ENCODE measurements around the gene USP13.
A peak's percentile ranks its signal among the peaks of the same experiment; 100 is the strongest.
"Not testable (repeated sequence)": the region's sequence is repeated elsewhere in the genome, so short reads cannot be mapped to it uniquely, and the experiment has no call there.

Gene USP13

DNA sequence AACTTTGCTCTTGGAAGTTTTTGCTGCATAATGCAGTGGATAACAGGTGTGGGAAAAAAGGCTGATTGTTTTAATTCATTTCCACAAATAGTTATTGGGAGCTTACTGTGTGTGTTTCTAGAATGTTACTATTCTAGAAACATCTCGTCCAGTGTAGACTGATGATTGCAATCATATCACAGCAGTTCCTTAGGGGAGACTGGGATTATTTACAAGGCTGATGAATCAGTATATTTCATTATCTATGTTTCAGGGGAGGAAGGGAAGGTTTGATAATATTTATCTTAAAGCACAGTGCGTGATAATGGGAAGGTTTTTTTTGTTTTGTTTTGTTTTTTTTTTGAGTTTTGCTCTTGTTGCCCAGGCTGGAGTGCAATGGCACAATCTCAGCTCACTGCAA, 2.4 kb downstream of the USP13 start:
- DNase-seq (ENCODE audit: low spot score): no peak

DNA sequence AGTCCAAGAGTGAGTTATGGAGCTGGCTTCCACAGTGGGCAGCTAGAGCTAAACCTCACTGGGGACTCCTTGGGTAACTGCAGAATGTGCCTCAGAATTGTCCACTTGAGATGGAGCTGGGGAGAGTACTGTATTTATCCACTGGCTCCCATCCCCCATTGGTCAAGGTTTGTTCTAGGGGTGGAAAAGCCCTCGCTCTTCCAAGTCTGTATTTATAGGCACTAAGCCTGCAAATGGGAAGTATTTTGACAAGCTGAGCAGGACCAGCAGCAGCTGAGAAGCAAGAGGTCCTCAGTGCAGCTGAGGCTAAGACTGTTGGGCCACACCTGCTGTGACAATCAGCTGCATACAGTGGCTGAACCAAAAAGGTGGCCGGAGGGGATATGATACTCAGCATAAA, 5.8 kb downstream of the USP13 start:
- DNase-seq (ENCODE audit: low spot score): no peak

- DNase-seq (ENCODE audit: low spot score): no peak
These were observed 8.0 kb downstream of the USP13 start for GRCh38 chr3:179660872-179661271.

GRCh38 chr3:179661777-179662176, 8.9 kb downstream of the USP13 start:
- DNase-seq (ENCODE audit: low spot score): no peak

DNA sequence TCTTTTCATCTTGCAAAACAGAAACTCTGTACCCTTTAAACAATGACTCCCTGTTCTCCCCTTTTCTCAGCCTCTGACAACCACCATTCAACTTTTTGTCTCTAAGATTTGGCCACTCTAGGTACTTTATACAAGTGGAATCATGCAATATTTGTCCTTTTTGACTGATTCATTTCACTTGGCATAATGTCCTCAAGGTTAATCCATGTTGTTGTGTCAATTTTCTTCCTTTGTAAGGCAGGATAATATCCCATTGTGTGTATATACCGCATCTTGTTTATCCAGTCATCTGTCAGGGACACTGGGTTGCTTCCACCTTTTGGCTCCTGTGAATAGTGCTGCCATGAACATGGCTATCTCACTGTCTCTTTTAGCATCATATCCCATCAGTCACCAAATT, 10.3 kb downstream of the USP13 start:
- DNase-seq (ENCODE audit: low spot score): no peak

- DNase-seq (ENCODE audit: low spot score): no peak
These were observed 13.2 kb downstream of the USP13 start for GRCh38 chr3:179666030-179666429.

GRCh38 chr3:179666436-179667035, 13.7 kb downstream of the USP13 start:
- DNase-seq (ENCODE audit: low spot score): no peak

- DNase-seq (ENCODE audit: low spot score): no peak
These were observed 15.6 kb downstream of the USP13 start for GRCh38 chr3:179668429-179668828.

GRCh38 chr3:179670311-179670710, 17.5 kb downstream of the USP13 start:
- DNase-seq (ENCODE audit: low spot score): no peak

- no peak for DNase-seq (ENCODE audit: low spot score)
These were observed 18.5 kb downstream of the USP13 start for GRCh38 chr3:179671309-179671708.

- no peak for DNase-seq (ENCODE audit: low spot score)
These were observed 19.0 kb downstream of the USP13 start for GRCh38 chr3:179671747-179672242.

GRCh38 chr3:179672918-179673317, 20.1 kb downstream of the USP13 start:
- no peak for DNase-seq (ENCODE audit: low spot score)

DNA sequence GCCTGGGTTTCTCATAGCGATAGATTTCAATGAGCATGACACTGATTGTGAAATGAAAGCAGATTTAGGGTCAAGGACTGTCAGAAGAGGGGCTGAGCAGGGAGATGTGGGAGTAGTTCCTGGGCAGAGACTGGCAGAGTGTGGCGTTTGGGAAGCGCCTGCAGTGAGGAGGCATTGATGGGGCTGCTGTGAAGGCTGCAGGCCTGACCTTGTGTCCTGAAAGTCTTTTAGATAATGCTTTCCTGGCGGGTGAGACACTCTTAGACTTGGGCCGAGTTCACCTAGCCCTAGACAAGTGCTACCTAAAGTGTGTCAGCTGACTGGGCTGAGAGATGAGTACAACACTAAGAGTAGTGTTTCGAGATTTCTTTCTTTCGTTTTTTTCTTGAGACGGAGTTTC, 20.7 kb downstream of the USP13 start:
- DNase-seq (ENCODE audit: low spot score): no peak

GRCh38 chr3:179676081-179676480, 23.2 kb downstream of the USP13 start:
- DNase-seq (ENCODE audit: low spot score): no peak

DNA sequence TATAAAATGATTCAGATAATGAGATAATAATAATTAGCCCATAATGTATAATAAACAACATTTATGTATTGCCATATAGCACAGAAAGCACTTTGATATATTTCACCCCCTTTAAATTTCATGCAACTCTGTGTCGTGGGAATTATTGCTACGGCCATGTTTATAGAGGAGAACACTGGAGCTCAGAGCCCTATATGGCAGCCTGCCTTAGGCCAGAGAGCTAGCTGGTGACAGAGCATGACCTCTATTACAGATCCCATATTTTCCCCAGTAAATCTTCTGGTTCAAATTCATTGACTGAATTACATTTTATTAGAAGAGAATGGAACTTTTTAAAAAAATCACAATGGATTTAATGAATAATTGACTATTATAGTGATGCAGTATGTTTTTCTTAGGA, 25.0 kb downstream of the USP13 start:
- no peak for DNase-seq (ENCODE audit: low spot score)

GRCh38 chr3:179681492-179682263, 28.8 kb downstream of the USP13 start:
- no peak for DNase-seq (ENCODE audit: low spot score)

- DNase-seq (ENCODE audit: low spot score): no peak
These were observed 29.7 kb downstream of the USP13 start for GRCh38 chr3:179682426-179683080.

- not testable (repeated sequence) for DNase-seq (ENCODE audit: low spot score)
These were observed 30.4 kb downstream of the USP13 start for GRCh38 chr3:179683286-179683685.

- no peak for DNase-seq (ENCODE audit: low spot score)
These were observed 35.2 kb downstream of the USP13 start for GRCh38 chr3:179687967-179688535.

GRCh38 chr3:179688850-179689249, 36.0 kb downstream of the USP13 start:
- peak; percentile 23 for DNase-seq (ENCODE audit: low spot score)

DNA sequence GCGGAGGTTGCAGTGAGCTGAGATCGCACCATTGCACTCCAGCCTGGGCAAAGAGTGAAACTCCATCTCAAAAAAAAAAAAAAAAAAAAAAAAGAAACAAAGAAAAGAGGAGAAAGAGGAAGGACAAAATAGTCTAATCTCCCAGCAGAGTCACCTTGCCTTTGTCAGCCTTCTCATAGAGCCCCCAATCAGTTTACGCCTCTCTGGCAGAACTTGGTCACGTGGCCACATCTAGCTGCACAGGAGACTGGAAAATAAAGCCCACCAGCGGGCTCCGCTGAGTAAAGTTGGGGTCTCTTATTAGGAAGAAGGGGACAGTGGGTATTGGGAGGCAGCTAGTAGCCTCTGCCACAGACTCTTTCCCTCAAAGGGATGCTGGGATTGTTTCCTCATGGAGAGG, 41.9 kb downstream of the USP13 start:
- no peak for DNase-seq (ENCODE audit: low spot score)

- DNase-seq (ENCODE audit: low spot score): no peak
These were observed 43.0 kb downstream of the USP13 start for GRCh38 chr3:179695672-179696313.

Measured in LoVo (cell line).